MM.1S (cell line): ENCODE measurements around the gene CD7.

Source experiments
- DNase-seq: peaks from one replicate; pipeline ENCODE4 v3.0.0-alpha.2; 2015
- H2AFZ ChIP-seq: fragments of 300-600 bp; sonication (generic); 2 replicates; pipeline ENCODE4 v1.6.0; 2016; ENCODE audit warnings: antibody characterized with exemption, low read length
- H3F3A ChIP-seq: fragments of 300-600 bp; sonication (generic); 2 replicates; pipeline ENCODE4 v1.6.1; 2016; ENCODE audit warnings: mild to moderate bottlenecking, antibody characterized with exemption, low read length, moderate library complexity, mixed read lengths; ENCODE audit not compliant: insufficient read depth
- H3K27ac ChIP-seq: fragments of 300-600 bp; sonication (generic); 2 replicates; pipeline ENCODE4 v1.5.1; 2016; ENCODE audit warnings: mild to moderate bottlenecking, low read length
- H3K27me3 ChIP-seq: fragments of 300-600 bp; sonication (generic); replicated peaks from 2 replicates; pipeline ENCODE4 v1.6.0; 2016; ENCODE audit warnings: low read length; ENCODE audit not compliant: insufficient read depth
- H3K36me3 ChIP-seq: fragments of 300-600 bp; sonication (generic); replicated peaks from 2 replicates; pipeline ENCODE4 v1.6.1; 2016; ENCODE audit warnings: mild to moderate bottlenecking, low read length, mixed read lengths; ENCODE audit not compliant: insufficient read depth
- H3K4me1 ChIP-seq: fragments of 300-600 bp; sonication (generic); 2 replicates; pipeline ENCODE4 v1.6.1; 2016; ENCODE audit warnings: low read length, mixed read lengths
- H3K4me2 ChIP-seq: fragments of 300-600 bp; sonication (generic); 2 replicates; pipeline ENCODE4 v1.6.0; 2016; ENCODE audit warnings: low read depth, low read length
- H3K4me3 ChIP-seq: fragments of 300-600 bp; sonication (generic); 2 replicates; pipeline ENCODE4 v1.5.1; 2016; ENCODE audit warnings: low read length, mixed read lengths
- H3K79me2 ChIP-seq: fragments of 300-600 bp; sonication (generic); 2 replicates; pipeline ENCODE4 v1.6.1; 2016; ENCODE audit warnings: mixed run types, low read length, mixed read lengths
- H3K9ac ChIP-seq: fragments of 300-600 bp; sonication (generic); 2 replicates; pipeline ENCODE4 v1.6.1; 2016; ENCODE audit warnings: low read length, mixed read lengths
- H3K9me2 ChIP-seq: fragments of 300-600 bp; sonication (generic); replicated peaks from 2 replicates; pipeline ENCODE4 v1.6.1; 2016; ENCODE audit warnings: mild to moderate bottlenecking, low read length, mixed read lengths; ENCODE audit not compliant: insufficient read depth
- H3K9me3 ChIP-seq: fragments of 300-600 bp; sonication (generic); replicated peaks from 2 replicates; pipeline ENCODE4 v1.6.1; 2016; ENCODE audit warnings: mild to moderate bottlenecking, low read length, mixed read lengths; ENCODE audit not compliant: insufficient read depth
- H4K20me1 ChIP-seq: fragments of 300-600 bp; sonication (generic); 2 replicates; pipeline ENCODE4 v1.6.1; 2016; ENCODE audit warnings: mild to moderate bottlenecking, low read length, moderate library complexity, mixed read lengths; ENCODE audit not compliant: insufficient read depth
- CTCF ChIP-seq: fragments of 300-600 bp; sonication (generic); IDR thresholded peaks from 2 replicates; pipeline ENCODE4 v1.5.1; 2016; ENCODE audit warnings: antibody characterized with exemption, low read length, mixed read lengths
- EZH2 ChIP-seq: fragments of 300-600 bp; sonication (generic); optimal IDR thresholded peaks from 2 replicates; pipeline ENCODE3; 2017; ENCODE audit warnings: low read depth, mild to moderate bottlenecking, antibody characterized with exemption, low read length, mixed read lengths
- EZH2phosphoT487 ChIP-seq: fragments of 300-600 bp; sonication (generic); IDR thresholded peaks from 2 replicates; pipeline ENCODE4 v1.6.1; 2018; ENCODE audit warnings: antibody characterized with exemption, low read length

The CD7 gene

GRCh38 chr17:82317394-82318168, at the start of gene CD7:
TSS of gene CD7 (minus strand) at chr17:82317608. CDS start at chr17:82317495, 113 bp downstream.
- Histone ChIP-seq H3K9ac (no peak within 1 kb of the TSS), H3F3A (peaks cover 2% of the 10 kb centered on the region; the same call in 1 of the 2 replicates), H2AFZ (no peak within 1 kb of the TSS), H3K4me3 (no peak within 1 kb of the TSS), H3K27me3 (peaks cover 23% of the 10 kb centered on the region), H3K9me3 (no peaks in the 10 kb centered on the region), H3K4me1 (peaks cover 8% of the 10 kb centered on the region), H3K36me3 (no peaks in the 10 kb centered on the region), H3K79me2 (no peaks in the 10 kb centered on the region), H3K27ac (no peak within 1 kb of the TSS), H3K9me2 (no peaks in the 10 kb centered on the region), H3K4me2 (no peak within 1 kb of the TSS), H4K20me1 (no peaks in the 10 kb centered on the region)
- TF ChIP-seq EZH2phosphoT487 (no peak), EZH2 (no peak), CTCF (no peak)
- no peak for DNase-seq

GRCh38 chr17:82366749-82367148, 49.3 kb upstream of the CD7 start:
- Histone ChIP-seq H3K4me3 (no peak overlapping the region), H3K9ac (no peak overlapping the region), H3K27me3 (no peaks in the 10 kb centered on the region), H4K20me1 (no peaks in the 10 kb centered on the region), H3K36me3 (no peaks in the 10 kb centered on the region), H3K79me2 (no peaks in the 10 kb centered on the region), H3K4me1 (peaks cover 16% of the 10 kb centered on the region), H3K4me2 (no peak overlapping the region), H3F3A (peaks cover 8% of the 10 kb centered on the region; the same call in 1 of the 2 replicates), H3K27ac (no peak overlapping the region), H2AFZ (no peak overlapping the region), H3K9me3 (no peaks in the 10 kb centered on the region), H3K9me2 (no peaks in the 10 kb centered on the region)
- no peak for DNase-seq
- no peak for TF ChIP-seq EZH2
- TF ChIP-seq CTCF = no peak
- no peak for TF ChIP-seq EZH2phosphoT487

GRCh38 chr17:82365606-82366295, 48.3 kb upstream of the CD7 start:
- peaks cover 6% of the 10 kb centered on the region; the same call in 1 of the 2 replicates for H3F3A ChIP-seq
- peaks cover 10% of the 10 kb centered on the region for H3K4me1 ChIP-seq
- no peaks in the 10 kb centered on the region for H3K9me2 ChIP-seq
- no peak overlapping the region for H3K9ac ChIP-seq
- TF ChIP-seq EZH2 = no peak
- no peak overlapping the region for H3K4me2 ChIP-seq
- H4K20me1 ChIP-seq = no peaks in the 10 kb centered on the region
- no peak overlapping the region for H3K27ac ChIP-seq
- H3K27me3 ChIP-seq = no peaks in the 10 kb centered on the region
- no peak overlapping the region for H2AFZ ChIP-seq
- no peak overlapping the region for H3K4me3 ChIP-seq
- no peaks in the 10 kb centered on the region for H3K79me2 ChIP-seq
- no peak for DNase-seq
- H3K36me3 ChIP-seq = no peaks in the 10 kb centered on the region
- H3K9me3 ChIP-seq = no peaks in the 10 kb centered on the region
